Femur (tissue), 1 donor: ENCODE data around the gene FZD7.

ENCODE experiments used
- DNase-seq: peaks from one replicate; pipeline ENCODE4 v3.0.0-alpha.2; 2017

FZD7 gene

DNA sequence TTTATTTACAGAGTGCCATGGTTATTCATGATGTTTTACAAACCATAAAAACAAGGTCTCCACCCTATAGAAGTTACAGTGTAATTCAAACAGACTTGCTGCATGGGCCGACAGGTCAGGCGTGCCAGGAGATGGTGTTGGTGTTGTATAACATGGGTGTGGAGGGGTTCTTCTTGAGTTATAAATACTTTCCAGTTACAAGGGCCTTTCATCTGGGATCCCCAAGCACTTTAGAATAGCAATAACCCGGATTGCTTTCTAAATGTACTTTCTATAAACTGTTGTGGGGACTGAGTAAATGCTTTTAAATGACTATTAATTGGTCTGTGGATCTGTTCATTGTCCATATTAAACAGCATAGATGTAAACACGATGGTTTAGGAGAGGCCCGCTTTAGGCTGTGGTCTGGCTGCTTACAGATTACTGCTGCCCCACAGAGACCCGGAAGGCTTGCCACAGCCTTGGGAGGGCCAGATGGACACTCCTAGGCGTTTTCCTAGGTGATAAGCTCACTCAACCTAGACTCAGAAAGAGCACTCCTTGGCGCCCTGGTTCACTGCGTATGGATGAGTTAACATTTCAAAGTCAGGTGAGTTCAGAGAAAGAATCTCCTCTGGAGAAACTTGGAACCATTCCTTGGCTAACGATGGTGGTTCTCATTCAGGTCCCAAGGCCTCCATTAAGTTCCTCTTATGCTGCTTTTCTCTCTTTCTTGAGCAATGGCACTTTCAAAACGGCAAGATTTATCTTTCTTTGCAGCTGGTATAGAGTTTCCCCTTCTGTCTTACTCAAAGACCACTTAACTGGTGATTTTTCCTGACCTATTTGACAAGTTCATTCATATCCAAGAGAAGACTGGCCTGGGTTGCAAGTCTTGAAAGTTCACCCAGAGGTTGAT lies 35.8 kb downstream of the FZD7 start:
- DNase-seq: peak; percentile 38

DNA sequence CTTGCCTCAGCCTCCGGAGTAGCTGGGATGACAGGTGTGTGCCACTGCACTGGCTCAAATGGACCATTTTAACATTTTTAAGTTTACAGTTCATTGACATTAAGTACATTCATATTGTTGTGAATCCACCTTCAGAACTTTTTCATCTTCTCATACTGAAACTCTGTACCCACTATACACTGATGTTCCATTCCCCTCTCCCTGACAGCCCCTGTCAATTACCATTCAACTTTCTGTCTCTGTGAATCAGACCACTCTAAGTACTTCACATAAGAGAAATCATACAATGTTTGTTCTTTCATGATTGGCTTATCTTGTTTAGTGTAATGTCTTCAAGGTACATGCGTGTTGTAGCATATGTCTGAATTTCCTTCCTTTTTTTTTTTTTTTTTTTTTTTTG lies 37.5 kb downstream of the FZD7 start:
- no peak for DNase-seq

DNA sequence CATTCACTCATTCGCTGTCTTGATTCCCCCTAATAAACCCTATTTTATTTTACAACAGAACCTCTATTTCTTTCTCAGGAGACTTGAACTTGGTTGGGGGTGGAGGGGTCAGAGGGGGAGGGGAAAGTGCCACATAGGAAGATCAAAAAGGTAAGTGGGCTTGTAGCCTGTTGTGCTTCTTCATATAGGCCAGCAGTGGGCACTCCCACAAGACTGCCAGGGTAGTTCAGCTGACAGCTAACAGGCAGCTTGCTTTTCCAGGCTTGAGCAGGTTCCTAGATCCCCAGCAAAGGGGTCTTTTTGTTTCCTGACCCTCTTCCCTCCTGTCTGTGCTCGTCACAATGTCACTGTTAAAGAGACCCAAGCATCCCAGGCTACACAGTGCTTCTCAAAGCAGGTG lies 38.6 kb downstream of the FZD7 start:
- no peak for DNase-seq

DNA sequence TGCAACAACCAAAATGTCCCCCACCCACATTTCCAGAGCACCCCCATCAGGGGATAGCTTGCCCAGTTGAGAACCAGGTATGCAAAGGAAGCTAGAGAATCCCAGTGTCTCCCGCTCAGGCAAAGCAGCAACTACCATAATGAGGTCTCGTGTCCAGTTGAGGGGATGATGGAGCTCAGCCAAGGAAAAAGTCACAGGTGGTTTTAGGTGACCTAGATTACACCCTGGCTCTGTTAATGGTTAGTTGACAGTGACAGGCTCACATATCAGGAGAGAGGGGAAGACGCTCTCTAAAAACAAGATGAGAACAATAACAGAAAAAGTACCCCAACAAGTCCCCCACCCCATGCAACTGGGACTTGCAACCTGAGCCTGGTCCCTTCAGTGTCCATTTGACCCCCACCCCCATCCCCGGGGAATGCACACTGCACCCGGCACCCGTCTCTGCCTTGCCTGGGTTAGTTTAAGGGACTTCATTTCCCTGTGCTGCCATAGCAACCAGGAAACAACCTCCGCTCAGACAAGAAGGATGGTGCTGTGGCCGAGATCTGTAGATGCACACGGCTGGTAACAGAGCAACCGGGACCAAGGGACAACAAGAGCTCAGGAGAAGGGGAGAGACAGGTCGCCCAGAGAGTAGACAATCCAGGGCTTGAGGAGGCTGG lies 39.2 kb downstream of the FZD7 start, which contains the start of gene KIAA2012:
Gene KIAA2012, plus strand, starts transcription at position 519 of the 665 bp plus-strand sequence. CDS start 373 bp downstream, outside the sequence.
- peak; percentile 53 for DNase-seq

DNA sequence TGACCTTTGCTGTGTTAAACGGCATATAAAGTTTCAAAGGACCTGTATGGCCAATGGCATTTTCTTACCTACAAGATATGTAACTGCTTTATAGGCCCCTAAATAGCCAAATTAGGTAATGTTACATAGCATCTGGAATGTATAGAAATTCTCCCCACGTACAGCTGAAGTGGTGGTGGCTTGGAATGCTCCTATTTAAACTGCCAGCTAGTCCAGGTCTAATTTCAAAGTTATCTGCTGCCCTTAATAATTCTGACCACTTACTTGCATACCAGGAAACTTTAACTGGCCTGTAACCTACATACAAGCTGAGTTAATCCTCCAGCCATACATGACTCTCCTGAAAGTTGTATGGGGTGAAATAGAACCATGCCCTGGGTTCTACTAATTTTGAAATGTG lies 40.7 kb downstream of the FZD7 start:
- DNase-seq: no peak

DNA sequence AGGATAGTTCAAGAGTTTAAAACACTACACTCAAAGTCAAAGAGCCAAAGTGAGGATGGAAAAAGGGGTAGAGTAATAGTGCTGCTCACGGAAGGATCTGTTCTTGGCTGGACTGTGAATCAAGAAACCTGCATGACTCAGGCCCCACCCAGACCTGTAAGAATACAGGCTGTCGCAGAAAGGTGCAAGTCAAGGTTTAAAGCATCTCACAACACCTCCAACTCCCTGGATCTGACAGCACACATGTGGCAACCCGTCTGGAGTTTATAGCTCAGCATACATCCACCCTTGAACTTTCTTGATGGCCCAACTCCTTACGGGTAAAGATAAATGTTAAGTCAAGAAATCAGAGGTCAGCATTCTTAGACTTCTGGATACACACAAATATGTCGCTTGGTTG lies 45.7 kb downstream of the FZD7 start:
- no peak for DNase-seq

DNA sequence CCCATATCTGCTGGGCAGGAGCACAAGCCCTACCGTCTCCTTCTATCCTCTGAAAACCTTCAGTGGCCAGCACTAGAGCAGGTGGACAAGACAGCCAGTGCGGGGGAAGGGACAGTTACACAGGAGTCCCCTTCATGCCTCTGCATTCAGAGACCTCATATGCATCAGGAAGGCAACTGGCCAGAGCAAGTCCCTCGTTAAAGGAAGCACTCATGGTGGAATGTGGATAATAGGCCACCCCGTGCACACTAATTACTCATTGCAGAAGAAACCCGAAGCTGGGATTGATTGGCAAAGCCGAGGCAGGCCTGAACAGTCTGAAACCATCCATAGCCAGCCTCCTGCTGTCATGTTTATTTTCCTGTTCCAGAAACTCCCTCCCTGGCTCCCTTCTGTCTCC lies 50.6 kb downstream of the FZD7 start:
- DNase-seq: no peak
